HepG2 (cell line): ENCODE data around the gene DNAI4. TPM values are rescaled to one million over a fixed set of nuclear protein-coding genes. Genes with fewer than 3 reads are reported as not detected.

Source experiments
- ATAC-seq: fragments of 200-7000 bp; cut with Tn5 transposase; 3 replicates; pipeline ENCODE4 v1.9.1; 2020; ENCODE audit warnings: mild to moderate bottlenecking, moderate library complexity
- BruUV-seq: library from RNA; stranded (reverse); fragments of 400-500 nt; replicated peaks from 2 replicates; lab custom pipeline; 2021; lab: Mats Ljungman, UMichigan
- CTCF ChIA-PET: fragments of 300-600 bp; formaldehyde crosslinking; extraction: SDS; loops from one replicate; lab custom pipeline; 2021; ENCODE audit warnings: low total read pairs, inconsistent platforms, low intra/inter-chr PET ratio; lab: Yijun Ruan, JAX
- POLR2A ChIA-PET: fragments of 350-600 bp; sonication (Branson Sonifier 250); formaldehyde crosslinking; loops from one replicate; lab custom pipeline; 2020; ENCODE audit warnings: antibody characterized with exemption, inconsistent platforms; lab: Yijun Ruan, JAX
- DNase-seq: peaks from one replicate; pipeline ENCODE4 v3.0.0-alpha.2; 2015; ENCODE audit warnings: low spot score
- FAIRE-seq: peaks from 3 replicates; lab custom pipeline; 2011; peaks lifted over from hg19 to GRCh38; lab: Jason Lieb, UNC
- H2AFZ ChIP-seq: one replicate; pipeline ENCODE4 v1.6.1; 2011; ENCODE audit warnings: low read length, inconsistent platforms
- H3K27ac ChIP-seq: fragments of 300-600 bp; 3 replicates; pipeline ENCODE4 v1.8.0; 2011; ENCODE audit warnings: mixed run types, mild to moderate bottlenecking, mixed read lengths, low read length, inconsistent platforms; ENCODE audit not compliant: insufficient read depth; ENCODE audit errors: extremely low read length
- H3K27me3 ChIP-seq, 2 experiments: fragments of 200-600 bp in 1 of 2; 2 replicates in 1 of 2; 3 replicates in 1 of 2; pipeline versions ENCODE4 v1.6.0 to v1.8.0; 2011; ENCODE audit warnings: low read length in 2 of 2, mild to moderate bottlenecking in 2 of 2, moderate library complexity in 2 of 2, inconsistent platforms in 1 of 2; ENCODE audit not compliant: insufficient read depth in 2 of 2, control insufficient read depth in 1 of 2
- H3K36me3 ChIP-seq, 2 experiments: fragments of 200-600 bp in 1 of 2; replicated peaks in 1 of 2; 2 replicates in 1 of 2; 3 replicates in 1 of 2; pipeline versions ENCODE4 v1.5.1 to v1.8.0; 2011; ENCODE audit warnings: low read length in 2 of 2, inconsistent platforms in 1 of 2; ENCODE audit not compliant: insufficient read depth in 2 of 2, control insufficient read depth in 1 of 2
- H3K4me1 ChIP-seq: 2 replicates; pipeline ENCODE4 v1.5.1; 2012; ENCODE audit warnings: low read length, inconsistent platforms; ENCODE audit not compliant: insufficient read depth
- H3K4me2 ChIP-seq: 2 replicates; pipeline ENCODE4 v1.6.0; 2011; ENCODE audit warnings: low read depth, low read length, inconsistent platforms
- H3K4me3 ChIP-seq, 3 experiments: fragments of 200-600 bp in 1 of 3; sonication (generic), shearing (Covaris generic) in 1 of 3; replicated peaks in 1 of 3; 2 replicates each; pipeline ENCODE4 v1.5.1; 2011 to 2016; ENCODE audit warnings: low read length in 3 of 3, inconsistent platforms in 2 of 3, low read depth in 2 of 3, mild to moderate bottlenecking in 2 of 3, control low read depth in 1 of 3, mixed read lengths in 1 of 3; ENCODE audit not compliant: insufficient read depth in 1 of 3
- H3K79me2 ChIP-seq: one replicate; pipeline ENCODE4 v1.6.1; 2011; ENCODE audit warnings: low read length, inconsistent platforms; ENCODE audit not compliant: insufficient read depth
- H3K9ac ChIP-seq: 2 replicates; pipeline ENCODE4 v1.6.0; 2011; ENCODE audit warnings: mild to moderate bottlenecking, low read depth, low read length, inconsistent platforms; ENCODE audit not compliant: insufficient read depth
- H3K9me3 ChIP-seq: 2 replicates; pipeline ENCODE4 v1.5.1; 2012; ENCODE audit warnings: mild to moderate bottlenecking, low read length
- H4K20me1 ChIP-seq: 2 replicates; pipeline ENCODE4 v1.6.0; 2011; ENCODE audit warnings: inconsistent platforms, mild to moderate bottlenecking, low read length, moderate library complexity; ENCODE audit not compliant: insufficient read depth
- ARNT2 ChIP-seq: sonication (generic); formaldehyde crosslinking; IDR thresholded peaks from 2 replicates; pipeline ENCODE4 v1.8.0; 2022; ENCODE audit warnings: mild to moderate bottlenecking, low read depth, missing genetic modification reagents, moderate library complexity
- CHCHD3 ChIP-seq: sonication (generic); formaldehyde crosslinking; IDR thresholded peaks from 2 replicates; pipeline ENCODE4 v1.8.0; 2022; ENCODE audit warnings: mild to moderate bottlenecking, missing genetic modification reagents, moderate library complexity
- FOSL1 ChIP-seq: sonication (generic); formaldehyde crosslinking; IDR thresholded peaks from 2 replicates; pipeline ENCODE4 v1.9.0; 2021; ENCODE audit warnings: missing genetic modification reagents, borderline replicate concordance
- IKZF4 ChIP-seq: sonication (generic); formaldehyde crosslinking; IDR thresholded peaks from 2 replicates; pipeline ENCODE4 v1.5.1; 2020; ENCODE audit warnings: borderline replicate concordance, mild to moderate bottlenecking, low read depth, missing genetic modification reagents; ENCODE audit errors: not compliant biosample characterization
- MTA1 ChIP-seq: sonication (generic); formaldehyde crosslinking; IDR thresholded peaks from 2 replicates; pipeline ENCODE4 v1.4.0; 2020; ENCODE audit warnings: missing genetic modification reagents, mild to moderate bottlenecking, borderline replicate concordance
- PRPF4 ChIP-seq: fragments of 200-400 bp; formaldehyde crosslinking; IDR thresholded peaks from 2 replicates; pipeline ENCODE4 v1.6.1; 2016; ENCODE audit warnings: low read length, low read depth; ENCODE audit not compliant: poor library complexity, severe bottlenecking
- U2AF2 ChIP-seq: fragments of 200-400 bp; formaldehyde crosslinking; IDR thresholded peaks from 2 replicates; pipeline ENCODE4 v1.6.1; 2017; ENCODE audit warnings: low read depth, mild to moderate bottlenecking, low read length
- ZFP41 ChIP-seq: sonication (generic); formaldehyde crosslinking; IDR thresholded peaks from 2 replicates; pipeline ENCODE4 v1.4.0; 2020; ENCODE audit warnings: mild to moderate bottlenecking, missing genetic modification reagents, borderline replicate concordance
- ZNF232 ChIP-seq: sonication (generic); formaldehyde crosslinking; IDR thresholded peaks from 2 replicates; pipeline ENCODE4 v1.4.0; 2020; ENCODE audit warnings: missing genetic modification reagents, borderline replicate concordance
- ZNF234 ChIP-seq: sonication (generic); formaldehyde crosslinking; conservative IDR thresholded peaks from 2 replicates; pipeline ENCODE4 v1.5.1; 2020; ENCODE audit warnings: mild to moderate bottlenecking, missing genetic modification reagents
- ZNF326 ChIP-seq: sonication (generic); formaldehyde crosslinking; IDR thresholded peaks from 2 replicates; pipeline ENCODE4 v1.4.0; 2020; ENCODE audit warnings: missing genetic modification reagents, borderline replicate concordance
- ZNF652 ChIP-seq: IDR thresholded peaks from 2 replicates; pipeline ENCODE4 v1.6.1; 2016; ENCODE audit warnings: low read depth, borderline replicate concordance
- ZNF839 ChIP-seq: sonication (generic); formaldehyde crosslinking; IDR thresholded peaks from 2 replicates; pipeline ENCODE4 v1.4.0; 2020; ENCODE audit warnings: missing genetic modification reagents, mild to moderate bottlenecking, borderline replicate concordance
- WGBS: methylation state at CpG from one replicate; pipeline ENCODE4 v1.1.6; 2017; ENCODE audit warnings: low lambda C conversion rate; 5-methylcytosine and 5-hydroxymethylcytosine counted together
- in situ Hi-C: cut with HindIII; loops from 2 replicates; pipeline ENCODE4 v1.10.0; 2017; ENCODE audit warnings: low pct_unique_long_range_greater_than_20kb; ENCODE audit not compliant: extremely low pct_ligation_motif_present
- intact Hi-C: fragments of 100-400 bp; cut with micrococcal nuclease; formaldehyde crosslinking; loops from one replicate; pipeline ENCODE4 v1.10.0; 2022; ENCODE audit not compliant: unreplicated experiment
- polyA plus RNA-seq, 8 experiments: library from polyadenylated mRNA; depleted of rRNA in 3 of 8; stranded (reverse) in 7 of 8; unstranded in 1 of 8; fragments of >200 nt; fragmentation: Illumina TruSeq in 4 of 8; extraction: Trizol in 4 of 8; gene quantifications; 2 replicates each; pipeline versions ENCODE4 v1.2.1 to v1.2.3, GENCODE V29; 2011 to 2016; ENCODE audit warnings: low read depth in 4 of 8, missing spikeins in 1 of 8, mixed read lengths in 1 of 8; ENCODE audit not compliant: insufficient read depth in 1 of 8
- total RNA-seq, 5 experiments: library from RNA; depleted of rRNA; stranded (reverse); fragments of >200 nt; fragmentation: Illumina TruSeq; extraction: Trizol; gene quantifications; 2 replicates each; pipeline ENCODE4 v1.2.3, GENCODE V29; 2016; ENCODE audit warnings: low read depth in 1 of 5
- TF ChIP-seq, protein P1 (sequence below): sonication (generic); formaldehyde crosslinking; IDR thresholded peaks from 2 replicates; pipeline ENCODE4 v1.5.0; 2020; ENCODE audit warnings: mild to moderate bottlenecking, missing genetic modification reagents, borderline replicate concordance
- TF ChIP-seq, protein P2 (sequence below): fragments of 450-650 bp; IDR thresholded peaks from 2 replicates; pipeline ENCODE4 v1.6.1; 2017; ENCODE audit warnings: mild to moderate bottlenecking
- TF ChIP-seq, protein P3 (sequence below), 2 experiments: IDR thresholded peaks; 2 replicates each; pipeline ENCODE4 v1.6.1; 2011 to 2012; ENCODE audit warnings: low read length in 2 of 2, borderline replicate concordance in 1 of 2, low read depth in 1 of 2, mild to moderate bottlenecking in 1 of 2, moderate library complexity in 1 of 2

Gene DNAI4
- total and polyA plus RNA-seq, 2 of the 13 experiments (the other 11 are each of a cell fraction or from before 2014, with no cell fraction given) = 0.04 to 0.08 TPM

DNA sequence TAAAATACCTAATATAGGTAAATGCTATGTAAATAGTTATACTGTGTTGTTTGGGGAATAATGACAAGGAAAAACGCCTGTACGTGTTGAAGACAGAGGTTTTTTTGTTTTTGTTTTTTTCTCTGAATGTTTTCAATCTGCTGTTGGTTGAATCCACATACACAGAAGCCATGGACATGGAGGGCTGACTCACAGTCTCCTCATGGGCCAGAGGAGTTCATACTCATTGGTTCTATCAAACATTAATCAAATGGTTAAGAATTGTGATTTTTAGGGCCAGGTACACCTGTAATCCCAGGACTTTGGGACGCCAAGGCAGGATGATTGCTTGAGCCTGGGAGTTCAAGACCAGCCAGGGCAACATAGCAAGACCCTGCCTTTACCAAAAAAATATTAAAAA lies 20.7 kb upstream of the DNAI4 start:
- no TSS peak for BruUV-seq
- no peak for ATAC-seq
- WGBS = 96% methylated on average over 3 of the region's 3 CpGs
- no peak overlapping the region for H3K9ac ChIP-seq
- POLR2A ChIA-PET = interaction anchor here (1.6 to 1.7 kb wide), 2 partner anchors 14 to 20 kb away, joined by 14 to 19 read pairs; partner anchors contain the start of genes DNAI4 and MIER1
- no peak overlapping the region for H3K4me3 ChIP-seq
- intact Hi-C loops = loop anchor here (2.0 kb wide), 1 partner anchor 15 kb away; no protein-coding TSS in a partner anchor
- no peaks in the 10 kb centered on the region for H3K9me3 ChIP-seq
- no peak overlapping the region for H3K4me2 ChIP-seq
- peaks cover 4 to 32% of the 10 kb centered on the region in 2 experiments for H3K36me3 ChIP-seq
- peaks cover 40% of the 10 kb centered on the region for H3K4me1 ChIP-seq
- DNase-seq = no peak
- H2AFZ ChIP-seq = no peak overlapping the region
- peaks cover 38% of the 10 kb centered on the region for H3K79me2 ChIP-seq
- no peak overlapping the region for H3K27ac ChIP-seq
- H3K27me3 ChIP-seq = no peaks in the 10 kb centered on the region
- in situ Hi-C loops = loop anchor here (25.0 kb wide), 1 partner anchor 467 kb away; no protein-coding TSS in a partner anchor
- CTCF ChIA-PET = no interaction called here
- no peaks in the 10 kb centered on the region; the same call in none of the 2 replicates for H4K20me1 ChIP-seq
- FAIRE-seq = no peak
- TF ChIP-seq ZNF326 (CRISPR knock-in tag) = no peak
- TF ChIP-seq U2AF2 = no peak
- TF ChIP-seq PRPF4 = no peak
- TF ChIP-seq ZNF839 (CRISPR knock-in tag) = no peak
- TF ChIP-seq, protein P1, sequence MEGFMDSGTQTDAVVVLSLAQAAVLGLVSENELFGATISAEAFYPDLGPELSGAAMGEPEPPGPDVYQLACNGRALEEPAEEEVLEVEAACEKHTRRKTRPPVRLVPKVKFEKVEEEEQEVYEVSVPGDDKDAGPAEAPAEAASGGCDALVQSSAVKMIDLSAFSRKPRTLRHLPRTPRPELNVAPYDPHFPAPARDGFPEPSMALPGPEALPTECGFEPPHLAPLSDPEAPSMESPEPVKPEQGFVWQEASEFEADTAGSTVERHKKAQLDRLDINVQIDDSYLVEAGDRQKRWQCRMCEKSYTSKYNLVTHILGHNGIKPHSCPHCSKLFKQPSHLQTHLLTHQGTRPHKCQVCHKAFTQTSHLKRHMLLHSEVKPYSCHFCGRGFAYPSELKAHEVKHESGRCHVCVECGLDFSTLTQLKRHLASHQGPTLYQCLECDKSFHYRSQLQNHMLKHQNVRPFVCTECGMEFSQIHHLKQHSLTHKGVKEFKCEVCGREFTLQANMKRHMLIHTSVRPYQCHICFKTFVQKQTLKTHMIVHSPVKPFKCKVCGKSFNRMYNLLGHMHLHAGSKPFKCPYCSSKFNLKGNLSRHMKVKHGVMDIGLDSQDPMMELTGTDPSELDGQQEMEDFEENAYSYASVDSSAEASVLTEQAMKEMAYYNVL = no peak
- TF ChIP-seq MTA1 (CRISPR knock-in tag) = no peak
- no peak for TF ChIP-seq ZFP41
- TF ChIP-seq, protein P2, sequence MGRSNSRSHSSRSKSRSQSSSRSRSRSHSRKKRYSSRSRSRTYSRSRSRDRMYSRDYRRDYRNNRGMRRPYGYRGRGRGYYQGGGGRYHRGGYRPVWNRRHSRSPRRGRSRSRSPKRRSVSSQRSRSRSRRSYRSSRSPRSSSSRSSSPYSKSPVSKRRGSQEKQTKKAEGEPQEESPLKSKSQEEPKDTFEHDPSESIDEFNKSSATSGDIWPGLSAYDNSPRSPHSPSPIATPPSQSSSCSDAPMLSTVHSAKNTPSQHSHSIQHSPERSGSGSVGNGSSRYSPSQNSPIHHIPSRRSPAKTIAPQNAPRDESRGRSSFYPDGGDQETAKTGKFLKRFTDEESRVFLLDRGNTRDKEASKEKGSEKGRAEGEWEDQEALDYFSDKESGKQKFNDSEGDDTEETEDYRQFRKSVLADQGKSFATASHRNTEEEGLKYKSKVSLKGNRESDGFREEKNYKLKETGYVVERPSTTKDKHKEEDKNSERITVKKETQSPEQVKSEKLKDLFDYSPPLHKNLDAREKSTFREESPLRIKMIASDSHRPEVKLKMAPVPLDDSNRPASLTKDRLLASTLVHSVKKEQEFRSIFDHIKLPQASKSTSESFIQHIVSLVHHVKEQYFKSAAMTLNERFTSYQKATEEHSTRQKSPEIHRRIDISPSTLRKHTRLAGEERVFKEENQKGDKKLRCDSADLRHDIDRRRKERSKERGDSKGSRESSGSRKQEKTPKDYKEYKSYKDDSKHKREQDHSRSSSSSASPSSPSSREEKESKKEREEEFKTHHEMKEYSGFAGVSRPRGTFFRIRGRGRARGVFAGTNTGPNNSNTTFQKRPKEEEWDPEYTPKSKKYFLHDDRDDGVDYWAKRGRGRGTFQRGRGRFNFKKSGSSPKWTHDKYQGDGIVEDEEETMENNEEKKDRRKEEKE = no peak
- TF ChIP-seq IKZF4 = no peak
- TF ChIP-seq CHCHD3 (CRISPR knock-in tag) = no peak
- no peak for TF ChIP-seq ZNF232 (CRISPR knock-in tag)
- TF ChIP-seq, protein P3, sequence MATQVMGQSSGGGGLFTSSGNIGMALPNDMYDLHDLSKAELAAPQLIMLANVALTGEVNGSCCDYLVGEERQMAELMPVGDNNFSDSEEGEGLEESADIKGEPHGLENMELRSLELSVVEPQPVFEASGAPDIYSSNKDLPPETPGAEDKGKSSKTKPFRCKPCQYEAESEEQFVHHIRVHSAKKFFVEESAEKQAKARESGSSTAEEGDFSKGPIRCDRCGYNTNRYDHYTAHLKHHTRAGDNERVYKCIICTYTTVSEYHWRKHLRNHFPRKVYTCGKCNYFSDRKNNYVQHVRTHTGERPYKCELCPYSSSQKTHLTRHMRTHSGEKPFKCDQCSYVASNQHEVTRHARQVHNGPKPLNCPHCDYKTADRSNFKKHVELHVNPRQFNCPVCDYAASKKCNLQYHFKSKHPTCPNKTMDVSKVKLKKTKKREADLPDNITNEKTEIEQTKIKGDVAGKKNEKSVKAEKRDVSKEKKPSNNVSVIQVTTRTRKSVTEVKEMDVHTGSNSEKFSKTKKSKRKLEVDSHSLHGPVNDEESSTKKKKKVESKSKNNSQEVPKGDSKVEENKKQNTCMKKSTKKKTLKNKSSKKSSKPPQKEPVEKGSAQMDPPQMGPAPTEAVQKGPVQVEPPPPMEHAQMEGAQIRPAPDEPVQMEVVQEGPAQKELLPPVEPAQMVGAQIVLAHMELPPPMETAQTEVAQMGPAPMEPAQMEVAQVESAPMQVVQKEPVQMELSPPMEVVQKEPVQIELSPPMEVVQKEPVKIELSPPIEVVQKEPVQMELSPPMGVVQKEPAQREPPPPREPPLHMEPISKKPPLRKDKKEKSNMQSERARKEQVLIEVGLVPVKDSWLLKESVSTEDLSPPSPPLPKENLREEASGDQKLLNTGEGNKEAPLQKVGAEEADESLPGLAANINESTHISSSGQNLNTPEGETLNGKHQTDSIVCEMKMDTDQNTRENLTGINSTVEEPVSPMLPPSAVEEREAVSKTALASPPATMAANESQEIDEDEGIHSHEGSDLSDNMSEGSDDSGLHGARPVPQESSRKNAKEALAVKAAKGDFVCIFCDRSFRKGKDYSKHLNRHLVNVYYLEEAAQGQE (IDR thresholded peaks at IDR 0.05; ENCODE audit: borderline replicate concordance in 1 of 2, low read depth in 1 of 2, low read length in 2 of 2) = no peak
- TF ChIP-seq ARNT2 (CRISPR knock-in tag) = no peak
- no peak for TF ChIP-seq ZNF652 (CRISPR knock-in tag)
- TF ChIP-seq FOSL1 (CRISPR knock-in tag) = no peak
- no peak for TF ChIP-seq ZNF234 (CRISPR knock-in tag)
